GM19025 (cell line): ENCODE measurements around the gene PARD3.
"Not testable (repeated sequence)": the region's sequence is repeated elsewhere in the genome, so short reads cannot be mapped to it uniquely, and the experiment has no call there.

Source experiments
- ATAC-seq: cut with Tn5 transposase; IDR thresholded peaks from one replicate; pipeline ENCODE4 v1.9.1; 2021; ENCODE audit warnings: mild to moderate bottlenecking, low read depth, moderate library complexity; ENCODE audit not compliant: unreplicated experiment

PARD3 gene

GRCh38 chr10:34815185-34816084 is at the start of gene PARD3:
Gene PARD3 (minus strand): TSS chr10:34815296. CDS start chr10:34814995, 301 bp downstream.
- peak; percentile 65 for ATAC-seq

- ATAC-seq, result no peak
Observed at GRCh38 chr10:34864149-34865067, 49.3 kb upstream of the PARD3 start.

GRCh38 chr10:34862892-34863291 is 47.8 kb upstream of the PARD3 start:
- ATAC-seq, result no peak

DNA sequence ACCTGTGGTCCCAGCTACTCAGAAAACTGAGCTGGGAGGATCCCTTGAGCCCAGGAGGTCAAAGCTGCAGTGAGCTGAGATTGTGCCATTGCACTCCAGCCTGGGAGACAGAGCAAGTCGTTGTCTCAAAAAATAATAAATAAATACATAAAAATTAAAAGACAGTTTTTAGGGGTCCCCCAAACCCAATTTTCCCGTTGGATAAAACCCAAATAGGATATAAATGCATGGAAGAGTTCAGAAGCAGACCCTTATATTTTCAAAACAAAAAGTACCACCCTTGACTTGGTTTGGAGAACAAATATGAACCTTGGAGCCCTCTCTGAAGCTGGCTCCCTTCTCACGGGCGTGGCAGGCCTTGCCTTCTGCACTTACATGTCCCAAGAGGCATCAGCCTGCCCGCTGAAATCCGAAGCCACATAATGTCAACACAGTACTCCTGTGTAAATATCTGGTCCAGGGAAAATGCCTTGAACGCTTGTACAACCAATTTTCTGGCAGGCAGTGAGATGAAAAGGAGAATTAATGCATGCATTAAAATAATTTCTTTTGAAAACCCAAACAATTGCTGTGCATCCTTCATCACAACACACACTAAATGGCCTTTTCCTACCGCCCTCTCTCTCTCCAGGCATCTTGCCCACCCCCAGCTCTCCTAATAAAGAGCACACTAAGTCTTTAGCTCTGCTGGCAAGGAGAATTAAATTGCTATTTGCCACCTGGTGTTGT is 46.4 kb upstream of the PARD3 start:
- ATAC-seq, result no peak

GRCh38 chr10:34859170-34859569 is 44.1 kb upstream of the PARD3 start:
- ATAC-seq, result no peak

DNA sequence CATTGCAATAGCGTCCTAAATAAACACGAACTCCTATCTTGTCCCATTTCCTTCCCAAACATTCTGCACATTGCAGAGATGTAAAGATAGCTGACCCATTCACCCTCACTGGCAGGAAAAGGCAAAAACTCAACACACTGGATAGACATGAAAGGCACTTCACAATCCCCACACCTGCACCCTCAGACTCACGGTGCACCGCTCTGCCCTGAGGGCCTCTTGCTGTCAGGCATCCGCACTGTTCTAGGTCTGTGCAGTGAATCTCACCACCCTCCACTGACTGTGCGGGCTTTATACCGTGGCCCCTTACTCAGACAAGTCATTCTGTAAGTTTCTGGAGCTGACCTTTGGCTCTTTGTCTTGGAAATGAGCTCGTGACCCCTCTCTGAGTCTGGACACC is 42.9 kb upstream of the PARD3 start:
- ATAC-seq, result no peak

GRCh38 chr10:34854147-34854601 is 39.1 kb upstream of the PARD3 start:
- ATAC-seq, result no peak

DNA sequence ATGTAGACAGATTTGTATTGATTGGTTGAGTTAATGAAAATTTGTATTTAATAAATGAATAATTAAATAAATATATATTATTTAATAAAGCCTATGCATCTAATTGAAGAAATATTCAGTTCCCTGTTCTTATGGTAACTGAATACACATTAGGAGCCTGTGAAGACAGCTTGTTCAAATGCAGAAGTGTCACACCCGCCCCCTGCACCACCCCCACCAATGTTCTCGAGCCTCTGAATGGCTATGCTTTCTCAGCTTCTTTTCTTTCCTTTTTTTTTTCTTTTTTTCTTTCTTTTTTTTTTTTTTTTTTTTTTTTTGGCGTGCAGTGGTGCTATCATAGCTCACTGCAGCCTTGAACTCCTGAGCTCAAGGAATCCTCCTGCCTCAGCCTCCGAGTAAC is 38.3 kb upstream of the PARD3 start:
- no peak for ATAC-seq

DNA sequence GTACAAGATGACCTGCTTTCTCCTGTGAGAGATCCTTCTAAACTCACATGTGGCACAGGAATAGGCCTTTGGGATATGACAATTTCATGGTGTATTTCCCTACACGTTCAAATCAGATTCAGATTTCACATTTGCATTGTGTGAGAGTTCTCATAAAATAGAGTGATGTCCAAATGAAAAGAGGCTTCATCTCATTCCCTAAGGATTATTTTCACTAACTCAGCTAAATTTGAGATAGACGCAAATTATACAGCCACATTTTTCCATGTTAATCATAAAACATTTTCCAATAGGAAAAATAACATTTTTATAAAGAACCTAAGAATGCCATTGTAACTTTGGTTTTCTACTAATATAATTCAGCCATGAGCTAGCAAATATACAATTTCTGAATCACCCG is 35.5 kb upstream of the PARD3 start:
- no peak for ATAC-seq

- no peak for ATAC-seq
Observed at GRCh38 chr10:34850036-34850435, 34.9 kb upstream of the PARD3 start.

DNA sequence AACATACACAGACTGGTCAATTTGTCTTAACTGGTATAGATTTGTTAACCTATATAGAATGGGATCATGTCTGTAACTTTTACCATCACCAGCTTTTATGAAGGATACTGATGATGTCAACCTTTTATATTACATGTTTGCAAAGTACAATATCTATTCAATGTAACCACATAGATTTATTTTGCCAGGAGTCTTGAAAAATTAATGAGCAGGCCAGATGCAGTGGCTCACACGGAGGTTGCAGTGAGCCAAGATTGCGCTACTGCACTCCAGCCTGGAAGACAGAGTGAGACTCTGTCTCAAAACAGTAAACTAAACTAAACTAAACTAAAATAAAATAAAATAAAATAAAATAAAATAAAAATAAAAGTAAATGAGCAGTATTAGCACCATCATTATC is 30.0 kb upstream of the PARD3 start:
- ATAC-seq, result no peak

GRCh38 chr10:34844448-34844847 is 29.4 kb upstream of the PARD3 start:
- no peak for ATAC-seq

- ATAC-seq, result not testable (repeated sequence)
Observed at GRCh38 chr10:34843470-34843869, 28.4 kb upstream of the PARD3 start.

DNA sequence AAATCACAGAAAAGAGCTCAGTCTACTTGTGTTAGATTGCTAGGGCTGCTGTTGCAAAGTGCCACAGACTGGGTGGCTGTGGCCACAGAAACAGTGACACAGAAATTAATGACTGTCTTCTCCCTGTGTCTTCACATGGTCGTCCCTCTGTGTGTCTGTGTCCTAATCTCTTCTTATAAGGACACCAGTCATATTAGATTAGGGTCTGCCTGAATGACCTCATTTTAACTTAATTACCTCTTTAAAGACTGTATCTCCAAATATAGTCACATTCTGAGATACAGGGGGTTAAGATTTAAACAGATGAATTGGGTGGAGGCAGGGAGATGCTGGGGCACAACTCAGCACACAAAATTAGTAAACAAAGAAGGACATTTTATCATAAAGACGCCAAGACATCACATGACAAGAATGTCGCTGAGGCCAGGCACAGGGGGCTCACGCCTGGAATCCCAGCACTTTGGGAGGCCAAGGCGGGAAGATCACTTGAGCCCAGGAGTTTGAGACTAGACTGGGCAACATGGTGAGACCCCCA is 23.3 kb upstream of the PARD3 start:
- no peak for ATAC-seq

GRCh38 chr10:34835908-34836508 is 20.9 kb upstream of the PARD3 start:
- ATAC-seq, result peak; percentile 79

DNA sequence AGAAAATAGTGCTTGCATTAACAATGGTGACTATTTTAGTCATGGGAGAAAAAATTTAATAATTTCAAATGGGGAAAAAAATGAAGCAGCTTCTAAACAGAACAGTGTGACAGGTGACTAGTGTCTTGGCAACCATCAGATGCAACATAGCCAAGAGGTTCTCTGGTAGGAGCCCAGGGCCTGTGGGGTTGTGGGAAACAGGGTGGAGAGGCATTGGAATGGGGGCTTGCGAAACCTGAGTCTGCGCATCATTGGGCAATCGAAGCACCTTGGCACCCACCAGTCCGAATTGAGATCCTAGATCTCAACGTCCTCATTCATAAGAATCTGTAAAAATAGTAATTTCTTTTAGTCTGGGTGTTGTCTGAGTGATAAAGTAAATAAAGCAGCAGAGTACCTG is 19.2 kb upstream of the PARD3 start:
- no peak for ATAC-seq

DNA sequence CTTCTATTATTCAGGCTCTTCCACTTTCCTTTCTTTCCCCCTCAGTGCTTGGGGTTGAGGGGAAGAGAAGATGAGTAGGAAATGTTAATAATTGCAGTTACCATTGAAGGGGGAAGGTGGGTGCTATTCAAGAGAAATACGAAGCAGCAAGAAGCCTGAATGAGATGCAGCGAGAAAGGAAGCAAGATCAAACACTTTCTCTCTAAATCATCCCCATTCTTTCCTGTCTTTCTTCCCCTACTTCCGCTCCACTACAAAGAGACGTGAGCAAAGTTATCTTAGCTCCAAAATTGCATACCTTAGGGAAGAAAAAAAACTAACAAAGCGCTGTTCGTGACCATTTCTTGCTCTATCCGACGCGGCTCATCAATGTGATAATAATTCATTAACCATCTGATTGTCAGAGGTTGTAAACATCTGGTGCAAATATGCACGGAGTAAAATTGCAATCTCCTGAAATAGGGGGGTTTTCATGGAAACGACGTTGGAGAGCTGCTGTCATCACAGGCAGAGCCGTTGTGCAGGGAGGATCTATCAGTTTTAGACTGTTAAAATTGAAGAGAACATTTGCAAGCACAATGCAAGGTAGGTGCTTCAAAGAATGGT is 15.2 kb upstream of the PARD3 start:
- ATAC-seq, result no peak

DNA sequence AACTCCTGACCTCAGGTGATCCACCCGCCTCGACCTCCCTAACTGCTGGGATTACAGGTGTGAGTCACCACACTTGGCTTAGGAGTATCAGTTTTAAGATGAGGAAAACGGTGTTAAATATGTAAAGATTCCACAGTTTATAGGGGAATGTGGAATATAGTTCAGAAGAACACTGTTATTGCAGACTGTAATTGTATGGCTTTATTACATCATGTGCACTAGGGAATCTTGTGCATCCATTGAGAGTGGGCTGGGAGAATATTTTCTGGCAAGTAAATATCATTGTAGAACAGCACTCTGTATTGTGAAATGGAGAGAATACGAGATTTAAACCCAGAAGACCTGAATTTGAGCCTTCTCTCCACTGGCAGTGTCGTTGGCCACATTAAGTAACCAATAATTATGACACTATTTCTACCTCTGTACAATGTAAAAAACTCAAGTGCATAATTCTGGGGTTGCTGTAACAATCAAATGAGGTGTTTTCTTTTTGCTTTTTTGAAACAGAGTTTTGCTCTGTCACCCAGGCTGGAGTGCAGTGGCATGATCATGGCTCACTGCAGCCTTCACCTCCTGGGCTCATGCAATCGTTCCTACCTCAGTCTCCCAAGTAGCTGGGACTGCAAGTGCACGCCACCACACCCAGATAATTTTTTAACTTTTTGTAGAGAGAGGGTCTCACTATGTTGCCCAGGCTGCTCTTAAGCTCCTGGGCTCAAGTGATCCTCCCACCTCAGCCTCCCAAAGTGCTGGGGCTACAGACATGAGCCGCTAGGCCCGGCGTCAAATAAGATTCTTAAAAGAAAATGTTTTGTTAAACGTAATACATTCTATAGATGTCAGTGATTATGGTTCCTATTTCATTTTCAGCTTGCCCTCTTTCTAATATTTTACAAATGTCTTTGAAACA is 12.0 kb upstream of the PARD3 start:
- no peak for ATAC-seq
